ENCODE results near the gene BLVRB. TPM values are rescaled to one million over a fixed set of nuclear protein-coding genes. Genes with fewer than 3 reads are reported as not detected.

BLVRB gene
- total and polyA plus RNA-seq, 9 of the 15 experiments (the other 6 are each of a cell fraction or from before 2014, with no cell fraction given) = 81.1 to 749 (median 331) TPM

- DNase-seq (ENCODE audit: extremely low read depth in 1 of 4, low spot score in 3 of 4) (no peak), ATAC-seq (no peak), FAIRE-seq (no peak)
- Histone ChIP-seq H3K9me3 (replicated peaks; ENCODE audit: control insufficient read depth, insufficient read depth, low read depth, low read length) (no peaks in the 10 kb centered on the region), H3K27me3 (ENCODE audit: control insufficient read depth in 2 of 2, insufficient read depth in 2 of 2, low read length in 2 of 2) (no peaks in the 10 kb centered on the region), H3K27ac (ENCODE audit: extremely low read depth, low read depth, low read length) (no peak overlapping the region), H3K4me3 (no peak overlapping the region), H3K9me1 (ENCODE audit: control insufficient read depth, insufficient read depth, low read length) (peaks cover 4% of the 10 kb centered on the region), H3K9ac (ENCODE audit: insufficient read depth in 1 of 2, low read depth in 2 of 2, low read length in 2 of 2) (no peak overlapping the region), H3K4me2 (ENCODE audit: insufficient read depth, low read length) (no peak overlapping the region), H3K36me3 (ENCODE audit: control insufficient read depth, insufficient read depth, low read length) (peaks cover 69% of the 10 kb centered on the region), H2AFZ (ENCODE audit: low read depth, low read length) (no peak overlapping the region), H3K4me1 (replicated peaks in 1 of 2; ENCODE audit: control insufficient read depth in 2 of 2, insufficient read depth in 2 of 2, low read length in 2 of 2) (peaks cover 12 to 26% of the 10 kb centered on the region in 2 experiments; a peak in 4 of 5 replicates), H3K79me2 (ENCODE audit: control insufficient read depth, insufficient read depth, low read length) (peaks cover 51% of the 10 kb centered on the region), H4K20me1 (replicated peaks; ENCODE audit: control insufficient read depth, insufficient read depth, low read length) (peaks cover 7% of the 10 kb centered on the region)
- POLR2A ChIA-PET = interaction anchor here (0.6 to 0.8 kb wide), 2 partner anchors 30 to 153 kb away, joined by 4 read pairs; no protein-coding TSS in a partner anchor
- intact Hi-C loops (cut with micrococcal nuclease) (no loop called here), in situ Hi-C loops (cut with MboI) (no loop called here)
- TF ChIP-seq ZNF121 (CRISPR knock-in tag; conservative IDR thresholded peaks at IDR 0.05) = peak; percentile 53
- no peak for TF ChIP-seq BCL6 (CRISPR knock-in tag; IDR thresholded peaks at IDR 0.05)
- no peak for TF ChIP-seq POU5F1 (IDR thresholded peaks at IDR 0.05; ENCODE audit: borderline replicate concordance, low read depth, low read length, partially characterized antibody)
- TF ChIP-seq SRSF7 (optimal IDR thresholded peaks at IDR 0.05; ENCODE audit: low read depth, low read length) = no peak
- 98% methylated on average over 3 of the region's 3 CpGs for WGBS (ENCODE audit: insufficient coverage, low coverage, missing lambda C conversion rate)
- no TSS peak for BruUV-seq (replicated peaks)
- CTCF ChIA-PET (ENCODE audit: low intra/inter-chr PET ratio) = no interaction called here
These were observed 7.0 kb downstream of the BLVRB start for GRCh38 chr19:40458597-40458974.

GRCh38 chr19:40457953-40458596 lies 7.5 kb downstream of the BLVRB start:
- Histone ChIP-seq H3K4me3 (no peak overlapping the region), H3K79me2 (ENCODE audit: control insufficient read depth, insufficient read depth, low read length) (peaks cover 45% of the 10 kb centered on the region), H3K4me1 (replicated peaks in 1 of 2; ENCODE audit: control insufficient read depth in 2 of 2, insufficient read depth in 2 of 2, low read length in 2 of 2) (peaks cover 9 to 21% of the 10 kb centered on the region in 2 experiments; a peak in 4 of 5 replicates), H3K27me3 (ENCODE audit: control insufficient read depth in 2 of 2, insufficient read depth in 2 of 2, low read length in 2 of 2) (no peaks in the 10 kb centered on the region), H3K27ac (ENCODE audit: extremely low read depth, low read depth, low read length) (no peak overlapping the region), H3K36me3 (ENCODE audit: control insufficient read depth, insufficient read depth, low read length) (peaks cover 72% of the 10 kb centered on the region), H2AFZ (ENCODE audit: low read depth, low read length) (no peak overlapping the region), H3K9ac (ENCODE audit: insufficient read depth in 1 of 2, low read depth in 2 of 2, low read length in 2 of 2) (no peak overlapping the region), H3K9me1 (ENCODE audit: control insufficient read depth, insufficient read depth, low read length) (peaks cover 4% of the 10 kb centered on the region), H3K4me2 (ENCODE audit: insufficient read depth, low read length) (no peak overlapping the region), H3K9me3 (replicated peaks; ENCODE audit: control insufficient read depth, insufficient read depth, low read depth, low read length) (no peaks in the 10 kb centered on the region), H4K20me1 (replicated peaks; ENCODE audit: control insufficient read depth, insufficient read depth, low read length) (peaks cover 7% of the 10 kb centered on the region)
- in situ Hi-C loops (cut with MboI) = no loop called here
- ChIA-PET POLR2A (interaction anchor here (0.6 to 1.0 kb wide), 3 partner anchors 11 to 153 kb away, joined by 4 to 5 read pairs (median 4); no protein-coding TSS in a partner anchor), CTCF (ENCODE audit: low intra/inter-chr PET ratio) (no interaction called here)
- FAIRE-seq = no peak
- DNase-seq (ENCODE audit: extremely low read depth in 1 of 4, low spot score in 3 of 4) = no peak
- peak; percentile 35 for TF ChIP-seq RBFOX2 (IDR thresholded peaks at IDR 0.05; ENCODE audit: low read depth, low read length)
- peak; percentile 17; the same call in 1 of the 2 replicates for TF ChIP-seq POLR2G (IDR thresholded peaks at IDR 0.05; ENCODE audit: low read depth, low read length)
- TF ChIP-seq SIN3A (IDR thresholded peaks at IDR 0.05; ENCODE audit: borderline replicate concordance in 2 of 2, control insufficient read depth in 1 of 2, low read depth in 2 of 2, low read length in 2 of 2) = no peak
- 91% methylated on average over 13 of the region's 27 CpGs for WGBS (ENCODE audit: insufficient coverage, low coverage, missing lambda C conversion rate)
- BruUV-seq (replicated peaks) = no TSS peak
- intact Hi-C loops (cut with micrococcal nuclease) = no loop called here
- ATAC-seq = no peak

All from K562 (cell line).